GM12878 (cell line): ENCODE data around the gene FOXA1. TPM values are rescaled to one million over a fixed set of nuclear protein-coding genes. Genes with fewer than 3 reads are reported as not detected.

Experiments used
- ATAC-seq: fragments of 200-7000 bp; cut with Tn5 transposase; 3 replicates; pipeline ENCODE4 v1.9.1; 2020; ENCODE audit warnings: mild to moderate bottlenecking, moderate library complexity
- BruUV-seq: library from RNA; stranded (reverse); fragments of 400-500 nt; replicated peaks from 2 replicates; lab custom pipeline; 2021; lab: Mats Ljungman, UMichigan
- CTCF ChIA-PET: fragments of 300-600 bp; sonication (Branson Sonifier 250); formaldehyde crosslinking; extraction: SDS; loops from one replicate; lab custom pipeline; 2021; ENCODE audit warnings: inconsistent platforms; lab: Yijun Ruan, JAX
- POLR2A ChIA-PET: fragments of 350-600 bp; formaldehyde crosslinking; extraction: SDS; loops from one replicate; lab custom pipeline; 2021; ENCODE audit warnings: inconsistent platforms; lab: Charles Lee
- RAD21 ChIA-PET: fragments of 300-600 bp; sonication (Branson Sonifier 250); formaldehyde crosslinking; loops from one replicate; lab custom pipeline; 2023; ENCODE audit warnings: antibody characterized with exemption; ENCODE audit not compliant: unreplicated experiment; lab: Charles Lee
- SMC1A ChIA-PET: fragments of 300-600 bp; sonication (Branson Sonifier 250); formaldehyde crosslinking; loops from one replicate; lab custom pipeline; 2023; ENCODE audit not compliant: unreplicated experiment, uncharacterized antibody; lab: Charles Lee
- DNase-seq: peaks from one replicate; pipeline ENCODE4 v3.0.0-alpha.2; 2011; ENCODE audit warnings: low read depth, low spot score
- FAIRE-seq: peaks from 3 replicates; lab custom pipeline; 2011; peaks lifted over from hg19 to GRCh38; lab: Jason Lieb, UNC
- H2AFZ ChIP-seq: 2 replicates; pipeline ENCODE4 v1.6.0; 2011; ENCODE audit warnings: low read depth, low read length, control low read depth; ENCODE audit not compliant: control insufficient read depth
- H3K27ac ChIP-seq: 2 replicates; pipeline ENCODE4 v1.5.1; 2011; ENCODE audit warnings: control low read depth; ENCODE audit not compliant: control insufficient read depth, insufficient read depth
- H3K27me3 ChIP-seq, 2 experiments: replicated peaks in 1 of 2; 2 replicates each; pipeline versions ENCODE4 v1.6.0 to v1.6.1; 2011; ENCODE audit warnings: low read length in 1 of 2; ENCODE audit not compliant: control insufficient read depth in 2 of 2, insufficient read depth in 2 of 2
- H3K36me3 ChIP-seq, 2 experiments: 2 replicates each; pipeline ENCODE4 v1.5.1; 2011; ENCODE audit warnings: low read length in 1 of 2; ENCODE audit not compliant: control insufficient read depth in 2 of 2, insufficient read depth in 2 of 2
- H3K4me1 ChIP-seq: 2 replicates; pipeline ENCODE4 v1.6.1; 2011; ENCODE audit warnings: mild to moderate bottlenecking, low read length, moderate library complexity, mixed read lengths; ENCODE audit not compliant: control insufficient read depth, insufficient read depth
- H3K4me2 ChIP-seq: 2 replicates; pipeline ENCODE4 v1.6.0; 2011; ENCODE audit warnings: control low read depth; ENCODE audit not compliant: control insufficient read depth, insufficient read depth
- H3K4me3 ChIP-seq: fragments of 200-600 bp; sonication (generic); 2 replicates; pipeline ENCODE4 v1.5.1; 2016
- H3K79me2 ChIP-seq: 2 replicates; pipeline ENCODE4 v1.6.0; 2011; ENCODE audit warnings: low read length; ENCODE audit not compliant: control insufficient read depth, insufficient read depth
- H3K9ac ChIP-seq: 2 replicates; pipeline ENCODE4 v1.8.0; 2011; ENCODE audit warnings: low read length, control low read depth, mixed read lengths; ENCODE audit not compliant: control insufficient read depth, insufficient read depth
- H3K9me3 ChIP-seq: replicated peaks from 3 replicates; pipeline ENCODE4 v1.5.1; 2011; ENCODE audit warnings: mild to moderate bottlenecking, low read length; ENCODE audit not compliant: control insufficient read depth, insufficient read depth
- H4K20me1 ChIP-seq: 2 replicates; pipeline ENCODE4 v1.6.0; 2011; ENCODE audit not compliant: control insufficient read depth, insufficient read depth
- E2F8 ChIP-seq: fragments of 450-650 bp; IDR thresholded peaks from 2 replicates; pipeline ENCODE4 v1.6.1; 2018; ENCODE audit warnings: mild to moderate bottlenecking, low read depth, moderate library complexity; ENCODE audit not compliant: partially characterized antibody
- EGR1 ChIP-seq, 2 experiments: IDR thresholded peaks; 1 replicate in 1 of 2; 2 replicates in 1 of 2; pipeline ENCODE4 v1.6.1; 2011 to 2012; ENCODE audit warnings: low read depth in 2 of 2, low read length in 2 of 2, borderline replicate concordance in 1 of 2, mild to moderate bottlenecking in 1 of 2, moderate library complexity in 1 of 2
- ESRRA ChIP-seq: IDR thresholded peaks from 2 replicates; pipeline ENCODE4 v1.6.1; 2012; ENCODE audit warnings: mild to moderate bottlenecking, low read length, improper control_type of control experiment
- KLF5 ChIP-seq: fragments of 450-650 bp; IDR thresholded peaks from 2 replicates; pipeline ENCODE4 v1.6.1; 2014; ENCODE audit warnings: mild to moderate bottlenecking; ENCODE audit not compliant: partially characterized antibody
- MEF2A ChIP-seq: IDR thresholded peaks from 2 replicates; pipeline ENCODE4 v1.6.1; 2011; ENCODE audit warnings: low read depth, mild to moderate bottlenecking, low read length, moderate library complexity; ENCODE audit not compliant: insufficient read depth
- MEF2B ChIP-seq: fragments of 450-650 bp; IDR thresholded peaks from 2 replicates; pipeline ENCODE4 v1.6.1; 2018; ENCODE audit warnings: mild to moderate bottlenecking, moderate library complexity; ENCODE audit not compliant: partially characterized antibody, poor library complexity, severe bottlenecking
- POLR2AphosphoS2 ChIP-seq: IDR thresholded peaks from 2 replicates; pipeline ENCODE4 v1.6.1; 2011; ENCODE audit warnings: low read depth, mild to moderate bottlenecking, low read length, improper control_type of control experiment, moderate library complexity
- RB1 ChIP-seq: fragments of 450-650 bp; formaldehyde crosslinking; IDR thresholded peaks from 2 replicates; pipeline ENCODE4 v1.6.1; 2017; ENCODE audit warnings: mild to moderate bottlenecking, borderline replicate concordance
- SMAD5 ChIP-seq: IDR thresholded peaks from 2 replicates; pipeline ENCODE4 v1.6.1; 2016; ENCODE audit warnings: antibody characterized with exemption, low read depth
- SRF ChIP-seq, 2 experiments: IDR thresholded peaks; 2 replicates each; pipeline ENCODE4 v1.6.1; 2011; ENCODE audit warnings: low read depth in 2 of 2, low read length in 2 of 2, mild to moderate bottlenecking in 1 of 2, moderate library complexity in 1 of 2
- STAT1 ChIP-seq: fragments of 450-650 bp; conservative IDR thresholded peaks from 2 replicates; pipeline ENCODE4 v1.6.1; 2014; ENCODE audit warnings: antibody characterized with exemption, mild to moderate bottlenecking
- SUPT20H ChIP-seq: IDR thresholded peaks from 2 replicates; pipeline ENCODE4 v1.6.1; 2011; ENCODE audit warnings: low read depth, mild to moderate bottlenecking, low read length, moderate library complexity, borderline replicate concordance; ENCODE audit not compliant: control insufficient read depth
- WRNIP1 ChIP-seq: IDR thresholded peaks from 2 replicates; pipeline ENCODE4 v1.6.1; 2011; ENCODE audit warnings: low read depth, low read length, improper control_type of control experiment, borderline replicate concordance
- WGBS: methylation state at CpG from one replicate; pipeline ENCODE4 v1.1.6; 2016; ENCODE audit warnings: low lambda C conversion rate; ENCODE audit not compliant: insufficient replicate concordance, insufficient coverage; ENCODE audit errors: missing lambda C conversion rate; 5-methylcytosine and 5-hydroxymethylcytosine counted together
- in situ Hi-C: fragments of 300-500 bp; cut with MboI; formaldehyde crosslinking; loops from 9 replicates; pipeline ENCODE4 v1.14.3; 2018; ENCODE audit warnings: mixed read lengths
- intact Hi-C: fragments of 100-400 bp; cut with micrococcal nuclease; formaldehyde crosslinking; loops from one replicate; pipeline ENCODE4 v1.14.2; 2022; ENCODE audit not compliant: unreplicated experiment
- polyA plus RNA-seq, 11 experiments: library from polyadenylated mRNA; depleted of rRNA in 4 of 11; unstranded in 6 of 11; stranded (reverse) in 5 of 11; fragments of >200 nt; fragmentation: Nextera tagmentation in 4 of 11; fragmentation: Illumina TruSeq in 1 of 11; extraction: Ambion mirVana in 4 of 11; extraction: Trizol in 1 of 11; gene quantifications; 1 replicate in 1 of 11; 2 replicates in 10 of 11; pipeline versions ENCODE4 v1.2.1 to v1.2.3, GENCODE V29; 2011 to 2016; ENCODE audit warnings: inconsistent platforms in 2 of 11, missing spikeins in 2 of 11, low read depth in 1 of 11
- total RNA-seq, 4 experiments: library from RNA; depleted of rRNA in 3 of 4; stranded (reverse); fragments of >200 nt in 3 of 4; fragmentation: Illumina TruSeq in 1 of 4; extraction: Trizol in 1 of 4; gene quantifications; 2 replicates each; pipeline versions ENCODE4 v1.2.1 to v1.2.3, GENCODE V29; 2013 to 2021
- TF ChIP-seq, protein P1 (sequence below): fragments of 450-650 bp; IDR thresholded peaks from 2 replicates; pipeline ENCODE4 v1.6.1; 2017; ENCODE audit warnings: borderline replicate concordance
- TF ChIP-seq, protein P2 (sequence below): fragments of 450-650 bp; IDR thresholded peaks from 2 replicates; pipeline ENCODE4 v1.6.1; 2017; ENCODE audit warnings: mild to moderate bottlenecking, moderate library complexity

FOXA1 gene
- total and polyA plus RNA-seq, 10 of the 15 experiments (the other 5 are each of a cell fraction or from before 2014, with no cell fraction given): 0.03 to 0.18 (median 0.06) TPM; not detected in 7

GRCh38 chr14:37563189-37563588 lies 31.9 kb downstream of the FOXA1 start (continued):
- no peak for TF ChIP-seq WRNIP1

GRCh38 chr14:37559386-37559785 lies 35.7 kb downstream of the FOXA1 start:
- no peaks in the 10 kb centered on the region for H3K9me3 ChIP-seq
- H3K4me1 ChIP-seq: no peaks in the 10 kb centered on the region
- no peak overlapping the region for H3K27ac ChIP-seq
- ChIA-PET RAD21 (no interaction called here), SMC1A (no interaction called here), CTCF (no interaction called here), POLR2A (no interaction called here)
- H4K20me1 ChIP-seq: no peaks in the 10 kb centered on the region
- H3K36me3 ChIP-seq: no peaks in the 10 kb centered on the region
- in situ Hi-C loops (no loop called here), intact Hi-C loops (no loop called here)
- 32% methylated on average over 6 of the region's 6 CpGs for WGBS
- FAIRE-seq (no peak), ATAC-seq (no peak), DNase-seq (no peak)
- H3K4me3 ChIP-seq: no peak overlapping the region
- H3K79me2 ChIP-seq: no peaks in the 10 kb centered on the region
- no peak overlapping the region for H2AFZ ChIP-seq
- no peak overlapping the region for H3K4me2 ChIP-seq
- BruUV-seq: no TSS peak
- no peaks in the 10 kb centered on the region for H3K27me3 ChIP-seq
- H3K9ac ChIP-seq: no peak overlapping the region
- TF ChIP-seq MEF2A: no peak
- TF ChIP-seq E2F8: no peak
- no peak for TF ChIP-seq SRF (IDR thresholded peaks at IDR 0.05; ENCODE audit: low read depth in 2 of 2, low read length in 2 of 2)
- TF ChIP-seq, protein P1, sequence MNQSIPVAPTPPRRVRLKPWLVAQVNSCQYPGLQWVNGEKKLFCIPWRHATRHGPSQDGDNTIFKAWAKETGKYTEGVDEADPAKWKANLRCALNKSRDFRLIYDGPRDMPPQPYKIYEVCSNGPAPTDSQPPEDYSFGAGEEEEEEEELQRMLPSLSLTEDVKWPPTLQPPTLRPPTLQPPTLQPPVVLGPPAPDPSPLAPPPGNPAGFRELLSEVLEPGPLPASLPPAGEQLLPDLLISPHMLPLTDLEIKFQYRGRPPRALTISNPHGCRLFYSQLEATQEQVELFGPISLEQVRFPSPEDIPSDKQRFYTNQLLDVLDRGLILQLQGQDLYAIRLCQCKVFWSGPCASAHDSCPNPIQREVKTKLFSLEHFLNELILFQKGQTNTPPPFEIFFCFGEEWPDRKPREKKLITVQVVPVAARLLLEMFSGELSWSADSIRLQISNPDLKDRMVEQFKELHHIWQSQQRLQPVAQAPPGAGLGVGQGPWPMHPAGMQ: no peak
- no peak for TF ChIP-seq EGR1 (IDR thresholded peaks at IDR 0.05; ENCODE audit: borderline replicate concordance in 1 of 2, low read depth in 2 of 2, low read length in 2 of 2)
- no peak for TF ChIP-seq STAT1
- no peak for TF ChIP-seq RB1
- no peak for TF ChIP-seq SUPT20H
- no peak for TF ChIP-seq MEF2B
- TF ChIP-seq POLR2AphosphoS2: no peak
- TF ChIP-seq SMAD5: no peak
- TF ChIP-seq ESRRA: no peak
- no peak for TF ChIP-seq KLF5
- TF ChIP-seq, protein P2, sequence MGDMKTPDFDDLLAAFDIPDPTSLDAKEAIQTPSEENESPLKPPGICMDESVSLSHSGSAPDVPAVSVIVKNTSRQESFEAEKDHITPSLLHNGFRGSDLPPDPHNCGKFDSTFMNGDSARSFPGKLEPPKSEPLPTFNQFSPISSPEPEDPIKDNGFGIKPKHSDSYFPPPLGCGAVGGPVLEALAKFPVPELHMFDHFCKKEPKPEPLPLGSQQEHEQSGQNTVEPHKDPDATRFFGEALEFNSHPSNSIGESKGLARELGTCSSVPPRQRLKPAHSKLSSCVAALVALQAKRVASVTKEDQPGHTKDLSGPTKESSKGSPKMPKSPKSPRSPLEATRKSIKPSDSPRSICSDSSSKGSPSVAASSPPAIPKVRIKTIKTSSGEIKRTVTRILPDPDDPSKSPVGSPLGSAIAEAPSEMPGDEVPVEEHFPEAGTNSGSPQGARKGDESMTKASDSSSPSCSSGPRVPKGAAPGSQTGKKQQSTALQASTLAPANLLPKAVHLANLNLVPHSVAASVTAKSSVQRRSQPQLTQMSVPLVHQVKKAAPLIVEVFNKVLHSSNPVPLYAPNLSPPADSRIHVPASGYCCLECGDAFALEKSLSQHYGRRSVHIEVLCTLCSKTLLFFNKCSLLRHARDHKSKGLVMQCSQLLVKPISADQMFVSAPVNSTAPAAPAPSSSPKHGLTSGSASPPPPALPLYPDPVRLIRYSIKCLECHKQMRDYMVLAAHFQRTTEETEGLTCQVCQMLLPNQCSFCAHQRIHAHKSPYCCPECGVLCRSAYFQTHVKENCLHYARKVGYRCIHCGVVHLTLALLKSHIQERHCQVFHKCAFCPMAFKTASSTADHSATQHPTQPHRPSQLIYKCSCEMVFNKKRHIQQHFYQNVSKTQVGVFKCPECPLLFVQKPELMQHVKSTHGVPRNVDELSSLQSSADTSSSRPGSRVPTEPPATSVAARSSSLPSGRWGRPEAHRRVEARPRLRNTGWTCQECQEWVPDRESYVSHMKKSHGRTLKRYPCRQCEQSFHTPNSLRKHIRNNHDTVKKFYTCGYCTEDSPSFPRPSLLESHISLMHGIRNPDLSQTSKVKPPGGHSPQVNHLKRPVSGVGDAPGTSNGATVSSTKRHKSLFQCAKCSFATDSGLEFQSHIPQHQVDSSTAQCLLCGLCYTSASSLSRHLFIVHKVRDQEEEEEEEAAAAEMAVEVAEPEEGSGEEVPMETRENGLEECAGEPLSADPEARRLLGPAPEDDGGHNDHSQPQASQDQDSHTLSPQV: no peak
